ENCODE data around the gene GNB2. TPM values are rescaled to one million over a fixed set of nuclear protein-coding genes. Genes with fewer than 3 reads are reported as not detected.
"Not testable (repeated sequence)": the region's sequence is repeated elsewhere in the genome, so short reads cannot be mapped to it uniquely, and the experiment has no call there.

Gene GNB2
- total and polyA plus RNA-seq, 2 of the 13 experiments (the other 11 are each of a cell fraction or from before 2014, with no cell fraction given) = 48.3 to 67.1 TPM

- DNase-seq (ENCODE audit: low spot score); H3K27ac ChIP-seq (ENCODE audit: extremely low read length, insufficient read depth, low read length); H3K27me3 ChIP-seq (ENCODE audit: control insufficient read depth in 1 of 2, insufficient read depth in 2 of 2, low read length in 2 of 2); H3K9ac ChIP-seq (ENCODE audit: insufficient read depth, low read depth, low read length); H3K4me2 ChIP-seq (ENCODE audit: low read depth, low read length); H2AFZ ChIP-seq (ENCODE audit: low read length); FAIRE-seq; H3K4me3 ChIP-seq (replicated peaks in 1 of 3; ENCODE audit: insufficient read depth in 1 of 3, low read depth in 2 of 3, low read length in 3 of 3); CTCF ChIA-PET (ENCODE audit: low intra/inter-chr PET ratio, low total read pairs); in situ Hi-C loops (cut with HindIII; ENCODE audit: extremely low pct_ligation_motif_present, low pct_unique_long_range_greater_than_20kb); intact Hi-C loops (cut with micrococcal nuclease; ENCODE audit: unreplicated experiment); H3K9me3 ChIP-seq (ENCODE audit: low read length); BruUV-seq (replicated peaks); H3K36me3 ChIP-seq (replicated peaks in 1 of 2; ENCODE audit: control insufficient read depth in 1 of 2, insufficient read depth in 2 of 2, low read length in 2 of 2); H3K79me2 ChIP-seq (ENCODE audit: insufficient read depth, low read length); POLR2A ChIA-PET; ATAC-seq; H4K20me1 ChIP-seq (ENCODE audit: insufficient read depth, low read length); H3K4me1 ChIP-seq (ENCODE audit: insufficient read depth, low read length): not testable (repeated sequence)
- WGBS (ENCODE audit: low lambda C conversion rate) = 85% methylated on average over 12 of the region's 12 CpGs
Measured at GRCh38 chr7:100669106-100669505, 4.4 kb upstream of the GNB2 start.

DNA sequence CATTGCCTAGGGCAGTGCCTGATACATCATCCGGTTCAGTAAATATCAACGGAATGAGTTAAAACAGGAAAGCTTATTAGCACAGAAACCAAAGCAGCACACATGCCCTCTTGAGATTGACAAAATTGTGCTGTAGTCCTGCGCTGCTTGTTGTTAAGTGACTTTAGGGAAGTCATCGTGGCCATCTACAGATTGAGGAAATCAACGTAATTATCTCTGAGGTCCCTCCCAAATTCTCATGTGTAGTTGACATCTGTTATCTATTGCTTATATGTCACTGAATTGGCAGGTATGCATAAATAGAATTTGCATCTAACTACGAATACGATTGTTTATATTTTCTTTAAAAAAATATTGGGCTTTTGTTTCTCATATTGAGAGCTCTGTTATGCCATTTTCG is 3.5 kb upstream of the GNB2 start:
- ChIA-PET CTCF (ENCODE audit: low intra/inter-chr PET ratio, low total read pairs) (no interaction called here), POLR2A (no interaction called here)
- Histone ChIP-seq H3K4me1 (ENCODE audit: insufficient read depth, low read length) (peaks cover 6% of the 10 kb centered on the region; the same call in 1 of the 2 replicates), H4K20me1 (ENCODE audit: insufficient read depth, low read length) (no peaks in the 10 kb centered on the region), H3K4me3 (replicated peaks in 1 of 3; ENCODE audit: insufficient read depth in 1 of 3, low read depth in 2 of 3, low read length in 3 of 3) (no peak overlapping the region), H3K27me3 (ENCODE audit: control insufficient read depth in 1 of 2, insufficient read depth in 2 of 2, low read length in 2 of 2) (peaks cover 0 to 4% of the 10 kb centered on the region in 2 experiments; a peak in 4 of 5 replicates), H2AFZ (ENCODE audit: low read length) (no peak overlapping the region), H3K9me3 (ENCODE audit: low read length) (no peaks in the 10 kb centered on the region), H3K4me2 (ENCODE audit: low read depth, low read length) (no peak overlapping the region), H3K27ac (ENCODE audit: extremely low read length, insufficient read depth, low read length) (no peak overlapping the region), H3K9ac (ENCODE audit: insufficient read depth, low read depth, low read length) (no peak overlapping the region), H3K36me3 (replicated peaks in 1 of 2; ENCODE audit: control insufficient read depth in 1 of 2, insufficient read depth in 2 of 2, low read length in 2 of 2) (no peaks in the 10 kb centered on the region), H3K79me2 (ENCODE audit: insufficient read depth, low read length) (peaks cover 9% of the 10 kb centered on the region)
- ATAC-seq (no peak), DNase-seq (ENCODE audit: low spot score) (no peak), FAIRE-seq (no peak)
- no TSS peak for BruUV-seq (replicated peaks)
- 42% methylated on average over 8 of the region's 8 CpGs for WGBS (ENCODE audit: low lambda C conversion rate)
- in situ Hi-C loops (cut with HindIII; ENCODE audit: extremely low pct_ligation_motif_present, low pct_unique_long_range_greater_than_20kb) (no loop called here), intact Hi-C loops (cut with micrococcal nuclease; ENCODE audit: unreplicated experiment) (no loop called here)
- TF ChIP-seq ZSCAN25 (CRISPR knock-in tag; IDR thresholded peaks at IDR 0.05) (no peak), RXRB (CRISPR knock-in tag; IDR thresholded peaks at IDR 0.05; ENCODE audit: borderline replicate concordance) (no peak), CSRNP2 (CRISPR knock-in tag; conservative IDR thresholded peaks at IDR 0.05; ENCODE audit: low read depth) (no peak), ZNF557 (CRISPR knock-in tag; IDR thresholded peaks at IDR 0.05) (no peak), SNRNP70 (IDR thresholded peaks at IDR 0.05; ENCODE audit: low read depth, low read length) (no peak), ZNF776 (CRISPR knock-in tag; IDR thresholded peaks at IDR 0.05) (no peak), MAF1 (CRISPR knock-in tag; IDR thresholded peaks at IDR 0.05; ENCODE audit: borderline replicate concordance) (no peak), PCBP2 (optimal IDR thresholded peaks at IDR 0.05; ENCODE audit: low read depth, low read length, poor library complexity, severe bottlenecking) (no peak), ZNF503 (CRISPR knock-in tag; IDR thresholded peaks at IDR 0.05) (no peak), FOXA1 (IDR thresholded peaks at IDR 0.05) (no peak), FOXA1 (CRISPR knock-in tag; IDR thresholded peaks at IDR 0.05) (no peak)
- TF ChIP-seq, protein P1, sequence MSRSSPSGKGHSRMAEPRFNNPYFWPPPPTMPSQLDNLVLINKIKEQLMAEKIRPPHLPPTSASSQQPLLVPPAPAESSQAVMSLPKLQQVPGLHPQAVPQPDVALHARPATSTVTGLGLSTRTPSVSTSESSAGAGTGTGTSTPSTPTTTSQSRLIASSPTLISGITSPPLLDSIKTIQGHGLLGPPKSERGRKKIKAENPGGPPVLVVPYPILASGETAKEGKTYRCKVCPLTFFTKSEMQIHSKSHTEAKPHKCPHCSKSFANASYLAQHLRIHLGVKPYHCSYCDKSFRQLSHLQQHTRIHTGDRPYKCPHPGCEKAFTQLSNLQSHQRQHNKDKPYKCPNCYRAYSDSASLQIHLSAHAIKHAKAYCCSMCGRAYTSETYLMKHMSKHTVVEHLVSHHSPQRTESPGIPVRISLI (CRISPR knock-in tag; IDR thresholded peaks at IDR 0.05; ENCODE audit: borderline replicate concordance) = no peak
- TF ChIP-seq, protein P2, sequence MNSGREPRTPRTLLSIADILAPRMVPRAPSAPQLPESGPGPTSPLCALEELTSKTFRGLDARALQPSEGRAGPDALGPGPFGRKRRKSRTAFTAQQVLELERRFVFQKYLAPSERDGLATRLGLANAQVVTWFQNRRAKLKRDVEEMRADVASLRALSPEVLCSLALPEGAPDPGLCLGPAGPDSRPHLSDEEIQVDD (CRISPR knock-in tag; IDR thresholded peaks at IDR 0.05; ENCODE audit: borderline replicate concordance) = no peak
